Measurements from ENCODE around the gene MAP3K10.

DNA sequence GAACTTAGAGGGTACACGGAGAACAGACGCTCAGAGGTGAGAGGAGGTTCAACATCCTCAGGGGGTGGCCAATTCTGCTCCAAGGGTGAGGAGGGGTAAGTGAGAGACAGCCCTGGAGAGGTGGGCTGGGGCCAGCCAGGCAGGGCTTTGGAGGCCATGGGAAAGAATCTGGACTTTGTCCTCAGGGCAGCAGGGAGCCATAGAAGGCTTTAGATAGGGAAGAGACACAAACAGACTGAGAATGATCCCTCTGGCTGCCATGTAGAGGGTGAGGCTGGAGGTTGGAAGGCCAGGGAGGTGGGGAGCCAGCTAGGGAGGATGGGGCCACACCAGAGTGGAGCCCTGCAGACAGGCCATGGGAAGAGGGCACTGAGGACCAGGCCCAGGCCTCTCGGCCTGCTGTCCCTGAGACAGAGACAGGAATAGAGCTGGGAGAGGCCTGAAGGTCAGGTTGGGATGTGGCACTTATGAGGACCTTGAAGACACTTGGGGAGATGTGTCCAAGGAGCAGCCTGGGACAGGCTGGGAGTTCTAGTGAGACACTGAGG, 64.5 kb downstream of the MAP3K10 start:
- TF ChIP-seq, protein P1, sequence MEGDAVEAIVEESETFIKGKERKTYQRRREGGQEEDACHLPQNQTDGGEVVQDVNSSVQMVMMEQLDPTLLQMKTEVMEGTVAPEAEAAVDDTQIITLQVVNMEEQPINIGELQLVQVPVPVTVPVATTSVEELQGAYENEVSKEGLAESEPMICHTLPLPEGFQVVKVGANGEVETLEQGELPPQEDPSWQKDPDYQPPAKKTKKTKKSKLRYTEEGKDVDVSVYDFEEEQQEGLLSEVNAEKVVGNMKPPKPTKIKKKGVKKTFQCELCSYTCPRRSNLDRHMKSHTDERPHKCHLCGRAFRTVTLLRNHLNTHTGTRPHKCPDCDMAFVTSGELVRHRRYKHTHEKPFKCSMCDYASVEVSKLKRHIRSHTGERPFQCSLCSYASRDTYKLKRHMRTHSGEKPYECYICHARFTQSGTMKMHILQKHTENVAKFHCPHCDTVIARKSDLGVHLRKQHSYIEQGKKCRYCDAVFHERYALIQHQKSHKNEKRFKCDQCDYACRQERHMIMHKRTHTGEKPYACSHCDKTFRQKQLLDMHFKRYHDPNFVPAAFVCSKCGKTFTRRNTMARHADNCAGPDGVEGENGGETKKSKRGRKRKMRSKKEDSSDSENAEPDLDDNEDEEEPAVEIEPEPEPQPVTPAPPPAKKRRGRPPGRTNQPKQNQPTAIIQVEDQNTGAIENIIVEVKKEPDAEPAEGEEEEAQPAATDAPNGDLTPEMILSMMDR (IDR thresholded peaks at IDR 0.05; ENCODE audit: low read depth, low read length), result no peak
- TF ChIP-seq POLR2A (IDR thresholded peaks at IDR 0.05; ENCODE audit: extremely low read depth, insufficient read length) (no peak), MYC (IDR thresholded peaks at IDR 0.05; ENCODE audit: low read depth, low read length) (no peak)
- TF ChIP-seq, protein P2, sequence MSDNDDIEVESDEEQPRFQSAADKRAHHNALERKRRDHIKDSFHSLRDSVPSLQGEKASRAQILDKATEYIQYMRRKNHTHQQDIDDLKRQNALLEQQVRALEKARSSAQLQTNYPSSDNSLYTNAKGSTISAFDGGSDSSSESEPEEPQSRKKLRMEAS (IDR thresholded peaks at IDR 0.05; ENCODE audit: low read depth, low read length), result no peak

All from NB4 (cell line).